ENCODE data around the gene DENND4C. TPM values are rescaled to one million over a fixed set of nuclear protein-coding genes. Genes with fewer than 3 reads are reported as not detected.

DENND4C gene
- polyA plus RNA-seq, 1 of the 3 experiments (the other 2 are of a cell fraction) = 7.5 TPM

DNA sequence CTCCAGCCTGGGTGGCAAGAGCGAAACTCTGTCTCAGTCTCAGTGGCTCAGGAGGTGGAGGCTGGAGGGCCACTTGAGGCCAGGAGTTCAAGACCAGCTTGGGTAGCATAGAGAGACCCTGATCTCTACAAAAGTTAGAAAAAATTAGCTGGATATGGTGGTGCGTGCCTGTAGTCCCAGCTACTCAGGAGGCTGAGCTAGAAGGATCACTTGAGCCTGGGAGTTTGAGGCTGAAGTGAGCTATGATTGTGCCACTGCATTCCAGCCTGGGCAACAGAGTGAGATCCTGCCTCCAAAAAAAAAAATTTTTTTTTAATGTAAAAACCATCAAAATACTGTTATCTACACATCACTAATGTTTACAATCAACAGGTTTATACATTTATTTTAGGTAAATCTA is 24.6 kb downstream of the DENND4C start:
- no peaks in the 10 kb centered on the region for H3K9me3 ChIP-seq
- no peaks in the 10 kb centered on the region for H3K27me3 ChIP-seq (ENCODE audit: insufficient read depth)
- TF ChIP-seq, protein P1, sequence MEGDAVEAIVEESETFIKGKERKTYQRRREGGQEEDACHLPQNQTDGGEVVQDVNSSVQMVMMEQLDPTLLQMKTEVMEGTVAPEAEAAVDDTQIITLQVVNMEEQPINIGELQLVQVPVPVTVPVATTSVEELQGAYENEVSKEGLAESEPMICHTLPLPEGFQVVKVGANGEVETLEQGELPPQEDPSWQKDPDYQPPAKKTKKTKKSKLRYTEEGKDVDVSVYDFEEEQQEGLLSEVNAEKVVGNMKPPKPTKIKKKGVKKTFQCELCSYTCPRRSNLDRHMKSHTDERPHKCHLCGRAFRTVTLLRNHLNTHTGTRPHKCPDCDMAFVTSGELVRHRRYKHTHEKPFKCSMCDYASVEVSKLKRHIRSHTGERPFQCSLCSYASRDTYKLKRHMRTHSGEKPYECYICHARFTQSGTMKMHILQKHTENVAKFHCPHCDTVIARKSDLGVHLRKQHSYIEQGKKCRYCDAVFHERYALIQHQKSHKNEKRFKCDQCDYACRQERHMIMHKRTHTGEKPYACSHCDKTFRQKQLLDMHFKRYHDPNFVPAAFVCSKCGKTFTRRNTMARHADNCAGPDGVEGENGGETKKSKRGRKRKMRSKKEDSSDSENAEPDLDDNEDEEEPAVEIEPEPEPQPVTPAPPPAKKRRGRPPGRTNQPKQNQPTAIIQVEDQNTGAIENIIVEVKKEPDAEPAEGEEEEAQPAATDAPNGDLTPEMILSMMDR (IDR thresholded peaks at IDR 0.05) = no peak
- no peak for TF ChIP-seq FOXM1 (IDR thresholded peaks at IDR 0.05; ENCODE audit: low read depth)
- TF ChIP-seq, protein P2, sequence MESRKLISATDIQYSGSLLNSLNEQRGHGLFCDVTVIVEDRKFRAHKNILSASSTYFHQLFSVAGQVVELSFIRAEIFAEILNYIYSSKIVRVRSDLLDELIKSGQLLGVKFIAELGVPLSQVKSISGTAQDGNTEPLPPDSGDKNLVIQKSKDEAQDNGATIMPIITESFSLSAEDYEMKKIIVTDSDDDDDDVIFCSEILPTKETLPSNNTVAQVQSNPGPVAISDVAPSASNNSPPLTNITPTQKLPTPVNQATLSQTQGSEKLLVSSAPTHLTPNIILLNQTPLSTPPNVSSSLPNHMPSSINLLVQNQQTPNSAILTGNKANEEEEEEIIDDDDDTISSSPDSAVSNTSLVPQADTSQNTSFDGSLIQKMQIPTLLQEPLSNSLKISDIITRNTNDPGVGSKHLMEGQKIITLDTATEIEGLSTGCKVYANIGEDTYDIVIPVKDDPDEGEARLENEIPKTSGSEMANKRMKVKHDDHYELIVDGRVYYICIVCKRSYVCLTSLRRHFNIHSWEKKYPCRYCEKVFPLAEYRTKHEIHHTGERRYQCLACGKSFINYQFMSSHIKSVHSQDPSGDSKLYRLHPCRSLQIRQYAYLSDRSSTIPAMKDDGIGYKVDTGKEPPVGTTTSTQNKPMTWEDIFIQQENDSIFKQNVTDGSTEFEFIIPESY (IDR thresholded peaks at IDR 0.05; ENCODE audit: borderline replicate concordance, low read depth) = no peak
- no peak for TF ChIP-seq NRF1 (IDR thresholded peaks at IDR 0.05; ENCODE audit: low read depth, low read length)
- no peak for TF ChIP-seq JUND (IDR thresholded peaks at IDR 0.05)
- no peak for TF ChIP-seq EP300 (IDR thresholded peaks at IDR 0.05; ENCODE audit: borderline replicate concordance in 1 of 2, low read depth in 1 of 2, low read length in 1 of 2)
- TF ChIP-seq YY1 (IDR thresholded peaks at IDR 0.05; ENCODE audit: low read depth) = no peak
- no peak for TF ChIP-seq SIN3A (IDR thresholded peaks at IDR 0.05; ENCODE audit: borderline replicate concordance, low read depth, low read length)
- no peak for TF ChIP-seq GABPA (IDR thresholded peaks at IDR 0.05; ENCODE audit: low read depth)
- no peak for TF ChIP-seq POLR2AphosphoS5 (IDR thresholded peaks at IDR 0.05; ENCODE audit: low read depth, low read length)
- no peak for TF ChIP-seq TEAD4 (IDR thresholded peaks at IDR 0.05; ENCODE audit: borderline replicate concordance, insufficient read depth)
- peaks cover 50% of the 10 kb centered on the region for H3K79me2 ChIP-seq (ENCODE audit: insufficient read depth)
- no peak overlapping the region for H3K9ac ChIP-seq
- peaks cover 25% of the 10 kb centered on the region for H4K20me1 ChIP-seq (ENCODE audit: insufficient read depth)
- no peak overlapping the region for H3K4me2 ChIP-seq
- POLR2A ChIA-PET = no interaction called here
- CTCF ChIA-PET = no interaction called here
- no peak overlapping the region for H3K4me3 ChIP-seq (ENCODE audit: low read depth in 2 of 2, low read length in 1 of 2)
- H3K4me1 ChIP-seq (ENCODE audit: control insufficient read depth in 1 of 2, insufficient read depth in 2 of 2, low read depth in 1 of 2, low read length in 1 of 2) = no peaks in the 10 kb centered on the region
- no peaks in the 10 kb centered on the region for H3K9me2 ChIP-seq
- H3K27ac ChIP-seq (ENCODE audit: low read depth in 2 of 2, low read length in 1 of 2) = no peak overlapping the region
- 100% methylated on average over 2 of the region's 2 CpGs for WGBS (ENCODE audit: low lambda C conversion rate)
- H3K36me3 ChIP-seq (replicated peaks in 1 of 2; ENCODE audit: control insufficient read depth in 1 of 2, insufficient read depth in 2 of 2, low read length in 1 of 2) = no peaks in the 10 kb centered on the region
- no peak overlapping the region for H2AFZ ChIP-seq (ENCODE audit: low read depth)
- DNase-seq = no peak
- H3F3A ChIP-seq (replicated peaks; ENCODE audit: insufficient read depth) = peaks cover 3% of the 10 kb centered on the region

DNA sequence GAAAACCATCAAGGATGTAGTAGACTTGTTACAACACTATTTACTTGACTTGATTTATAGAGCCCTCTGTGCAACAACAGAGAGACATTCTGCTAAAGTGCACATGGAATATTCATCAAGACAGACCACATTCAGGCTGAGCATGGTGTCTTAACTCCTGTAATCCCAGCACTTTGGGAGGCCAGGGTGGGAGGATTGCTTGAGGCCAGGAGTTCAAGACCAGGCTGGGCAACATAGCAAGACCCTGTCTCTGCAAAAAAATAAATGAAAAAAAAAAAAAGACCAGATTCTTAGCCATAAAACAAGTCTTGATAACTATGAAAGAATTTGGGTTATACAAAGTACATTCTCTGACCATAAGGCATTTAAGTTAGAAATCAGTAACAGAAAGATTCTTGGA is 25.3 kb downstream of the DENND4C start:
- Histone ChIP-seq H3K9ac (no peak overlapping the region), H3K9me2 (no peaks in the 10 kb centered on the region), H3K4me3 (ENCODE audit: low read depth in 2 of 2, low read length in 1 of 2) (no peak overlapping the region), H4K20me1 (ENCODE audit: insufficient read depth) (peaks cover 32% of the 10 kb centered on the region), H2AFZ (ENCODE audit: low read depth) (no peak overlapping the region), H3K27me3 (ENCODE audit: insufficient read depth) (no peaks in the 10 kb centered on the region), H3K9me3 (no peaks in the 10 kb centered on the region), H3K36me3 (replicated peaks in 1 of 2; ENCODE audit: control insufficient read depth in 1 of 2, insufficient read depth in 2 of 2, low read length in 1 of 2) (no peaks in the 10 kb centered on the region), H3F3A (replicated peaks; ENCODE audit: insufficient read depth) (peaks cover 3% of the 10 kb centered on the region), H3K4me1 (ENCODE audit: control insufficient read depth in 1 of 2, insufficient read depth in 2 of 2, low read depth in 1 of 2, low read length in 1 of 2) (no peaks in the 10 kb centered on the region), H3K4me2 (no peak overlapping the region), H3K27ac (ENCODE audit: low read depth in 2 of 2, low read length in 1 of 2) (no peak overlapping the region), H3K79me2 (ENCODE audit: insufficient read depth) (peaks cover 52% of the 10 kb centered on the region)
- TF ChIP-seq RCOR1 (IDR thresholded peaks at IDR 0.05; ENCODE audit: low read length) (no peak), TAF1 (IDR thresholded peaks at IDR 0.05; ENCODE audit: borderline replicate concordance, low read depth, low read length) (no peak), RAD21 (IDR thresholded peaks at IDR 0.05; ENCODE audit: low read length) (no peak), EZH2phosphoT487 (IDR thresholded peaks at IDR 0.05; ENCODE audit: borderline replicate concordance, low read depth) (no peak)
- TF ChIP-seq, protein P3, sequence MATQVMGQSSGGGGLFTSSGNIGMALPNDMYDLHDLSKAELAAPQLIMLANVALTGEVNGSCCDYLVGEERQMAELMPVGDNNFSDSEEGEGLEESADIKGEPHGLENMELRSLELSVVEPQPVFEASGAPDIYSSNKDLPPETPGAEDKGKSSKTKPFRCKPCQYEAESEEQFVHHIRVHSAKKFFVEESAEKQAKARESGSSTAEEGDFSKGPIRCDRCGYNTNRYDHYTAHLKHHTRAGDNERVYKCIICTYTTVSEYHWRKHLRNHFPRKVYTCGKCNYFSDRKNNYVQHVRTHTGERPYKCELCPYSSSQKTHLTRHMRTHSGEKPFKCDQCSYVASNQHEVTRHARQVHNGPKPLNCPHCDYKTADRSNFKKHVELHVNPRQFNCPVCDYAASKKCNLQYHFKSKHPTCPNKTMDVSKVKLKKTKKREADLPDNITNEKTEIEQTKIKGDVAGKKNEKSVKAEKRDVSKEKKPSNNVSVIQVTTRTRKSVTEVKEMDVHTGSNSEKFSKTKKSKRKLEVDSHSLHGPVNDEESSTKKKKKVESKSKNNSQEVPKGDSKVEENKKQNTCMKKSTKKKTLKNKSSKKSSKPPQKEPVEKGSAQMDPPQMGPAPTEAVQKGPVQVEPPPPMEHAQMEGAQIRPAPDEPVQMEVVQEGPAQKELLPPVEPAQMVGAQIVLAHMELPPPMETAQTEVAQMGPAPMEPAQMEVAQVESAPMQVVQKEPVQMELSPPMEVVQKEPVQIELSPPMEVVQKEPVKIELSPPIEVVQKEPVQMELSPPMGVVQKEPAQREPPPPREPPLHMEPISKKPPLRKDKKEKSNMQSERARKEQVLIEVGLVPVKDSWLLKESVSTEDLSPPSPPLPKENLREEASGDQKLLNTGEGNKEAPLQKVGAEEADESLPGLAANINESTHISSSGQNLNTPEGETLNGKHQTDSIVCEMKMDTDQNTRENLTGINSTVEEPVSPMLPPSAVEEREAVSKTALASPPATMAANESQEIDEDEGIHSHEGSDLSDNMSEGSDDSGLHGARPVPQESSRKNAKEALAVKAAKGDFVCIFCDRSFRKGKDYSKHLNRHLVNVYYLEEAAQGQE (IDR thresholded peaks at IDR 0.05; ENCODE audit: low read depth, low read length) = no peak
- TF ChIP-seq, protein P4, sequence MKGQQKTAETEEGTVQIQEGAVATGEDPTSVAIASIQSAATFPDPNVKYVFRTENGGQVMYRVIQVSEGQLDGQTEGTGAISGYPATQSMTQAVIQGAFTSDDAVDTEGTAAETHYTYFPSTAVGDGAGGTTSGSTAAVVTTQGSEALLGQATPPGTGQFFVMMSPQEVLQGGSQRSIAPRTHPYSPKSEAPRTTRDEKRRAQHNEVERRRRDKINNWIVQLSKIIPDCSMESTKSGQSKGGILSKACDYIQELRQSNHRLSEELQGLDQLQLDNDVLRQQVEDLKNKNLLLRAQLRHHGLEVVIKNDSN (IDR thresholded peaks at IDR 0.05; ENCODE audit: borderline replicate concordance, low read depth) = no peak
- TF ChIP-seq, protein P5, sequence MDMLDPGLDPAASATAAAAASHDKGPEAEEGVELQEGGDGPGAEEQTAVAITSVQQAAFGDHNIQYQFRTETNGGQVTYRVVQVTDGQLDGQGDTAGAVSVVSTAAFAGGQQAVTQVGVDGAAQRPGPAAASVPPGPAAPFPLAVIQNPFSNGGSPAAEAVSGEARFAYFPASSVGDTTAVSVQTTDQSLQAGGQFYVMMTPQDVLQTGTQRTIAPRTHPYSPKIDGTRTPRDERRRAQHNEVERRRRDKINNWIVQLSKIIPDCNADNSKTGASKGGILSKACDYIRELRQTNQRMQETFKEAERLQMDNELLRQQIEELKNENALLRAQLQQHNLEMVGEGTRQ (IDR thresholded peaks at IDR 0.05; ENCODE audit: borderline replicate concordance, low read depth, low read length) = no peak
- ChIA-PET CTCF (no interaction called here), POLR2A (no interaction called here)
- DNase-seq = no peak

Measured in SK-N-SH (cell line).